HEK293 (cell line): ENCODE measurements around the gene CDKL5.

Experiments used
- CTCF ChIA-PET: fragments of 350-600 bp; formaldehyde crosslinking; extraction: SDS; loops from one replicate; lab custom pipeline; 2021; ENCODE audit warnings: antibody characterized with exemption; lab: Yijun Ruan, JAX
- POLR2A ChIA-PET: fragments of 300-600 bp; formaldehyde crosslinking; extraction: SDS; loops from one replicate; lab custom pipeline; 2020; ENCODE audit warnings: antibody characterized with exemption, inconsistent platforms; lab: Yijun Ruan, JAX
- H3K27ac ChIP-seq: fragments of 200-500 bp; sonication (Bioruptor generic); 2 replicates; pipeline ENCODE4 v1.5.1; 2014; ENCODE audit warnings: low read depth, low read length, control low read depth, inconsistent platforms; ENCODE audit errors: extremely low read depth
- H3K36me3 ChIP-seq, 2 experiments: fragments of 200-500 bp in 1 of 2; sonication (Bioruptor generic) in 1 of 2; 1 replicate in 1 of 2; 2 replicates in 1 of 2; pipeline ENCODE4 v1.5.1; 2014 to 2017; ENCODE audit warnings: inconsistent platforms in 2 of 2, low read length in 2 of 2; ENCODE audit not compliant: control insufficient read depth in 2 of 2, insufficient read depth in 1 of 2
- H3K4me1 ChIP-seq: fragments of 200-500 bp; sonication (Bioruptor generic); 2 replicates; pipeline ENCODE4 v1.5.1; 2014; ENCODE audit warnings: mild to moderate bottlenecking, low read length, inconsistent platforms; ENCODE audit not compliant: control insufficient read depth, insufficient read depth
- H3K4me3 ChIP-seq: 2 replicates; pipeline ENCODE4 v1.5.1; 2011; ENCODE audit warnings: low read depth, mild to moderate bottlenecking, control low read depth, low read length, moderate library complexity
- H3K9me3 ChIP-seq: fragments of 200-500 bp; sonication (Bioruptor generic); 2 replicates; pipeline ENCODE4 v1.5.1; 2014; ENCODE audit warnings: low read depth, low read length, inconsistent platforms; ENCODE audit not compliant: control insufficient read depth, insufficient read depth
- GLI2 ChIP-seq: fragments of 450-650 bp; formaldehyde crosslinking; IDR thresholded peaks from 2 replicates; pipeline ENCODE4; 2017; ENCODE audit warnings: missing biosample characterization, missing genetic modification characterization, low read depth, borderline replicate concordance
- HOXA7 ChIP-seq: sonication (generic); formaldehyde crosslinking; IDR thresholded peaks from 2 replicates; pipeline ENCODE4 v1.8.1; 2022; ENCODE audit warnings: missing genetic modification reagents, borderline replicate concordance
- RBAK ChIP-seq: fragments of 450-650 bp; formaldehyde crosslinking; IDR thresholded peaks from 2 replicates; pipeline ENCODE4 v1.5.1; 2016; ENCODE audit warnings: missing biosample characterization, missing genetic modification characterization
- SALL2 ChIP-seq: fragments of 450-650 bp; formaldehyde crosslinking; IDR thresholded peaks from 2 replicates; pipeline ENCODE4 v1.5.0; 2017; ENCODE audit warnings: missing biosample characterization, mild to moderate bottlenecking, missing genetic modification characterization, borderline replicate concordance
- TSHZ1 ChIP-seq: fragments of 450-650 bp; formaldehyde crosslinking; IDR thresholded peaks from 2 replicates; pipeline ENCODE4 v1.5.1; 2016; ENCODE audit warnings: missing biosample characterization, missing genetic modification characterization, borderline replicate concordance
- ZBTB21 ChIP-seq: fragments of 450-650 bp; formaldehyde crosslinking; IDR thresholded peaks from 2 replicates; pipeline ENCODE4 v1.5.1; 2017; ENCODE audit warnings: missing biosample characterization, missing genetic modification characterization
- ZBTB49 ChIP-seq: fragments of 450-650 bp; formaldehyde crosslinking; IDR thresholded peaks from 2 replicates; pipeline ENCODE4 v1.5.1; 2016; ENCODE audit warnings: missing biosample characterization, missing genetic modification characterization, low read depth
- ZNF112 ChIP-seq: fragments of 450-650 bp; formaldehyde crosslinking; IDR thresholded peaks from 2 replicates; pipeline ENCODE4 v1.5.0; 2017; ENCODE audit warnings: missing biosample characterization, missing genetic modification characterization
- ZNF132 ChIP-seq: fragments of 450-650 bp; formaldehyde crosslinking; IDR thresholded peaks from 2 replicates; pipeline ENCODE4 v1.5.1; 2017; ENCODE audit warnings: missing biosample characterization, missing genetic modification characterization, borderline replicate concordance
- ZNF138 ChIP-seq: fragments of 450-650 bp; formaldehyde crosslinking; IDR thresholded peaks from 2 replicates; pipeline ENCODE4 v1.5.1; 2016; ENCODE audit warnings: missing biosample characterization, missing genetic modification characterization, borderline replicate concordance
- ZNF155 ChIP-seq: fragments of 450-650 bp; formaldehyde crosslinking; IDR thresholded peaks from 2 replicates; pipeline ENCODE4 v1.5.1; 2016; ENCODE audit warnings: missing biosample characterization, missing genetic modification characterization
- ZNF221 ChIP-seq: fragments of 450-650 bp; formaldehyde crosslinking; IDR thresholded peaks from 2 replicates; pipeline ENCODE4 v1.5.1; 2017; ENCODE audit warnings: missing biosample characterization, missing genetic modification characterization, borderline replicate concordance
- ZNF391 ChIP-seq: fragments of 450-650 bp; formaldehyde crosslinking; IDR thresholded peaks from 2 replicates; pipeline ENCODE4 v1.5.1; 2016; ENCODE audit warnings: low read depth, missing biosample characterization, missing genetic modification characterization, borderline replicate concordance
- ZNF394 ChIP-seq: fragments of 450-650 bp; formaldehyde crosslinking; IDR thresholded peaks from 2 replicates; pipeline ENCODE4 v1.5.1; 2016; ENCODE audit warnings: missing biosample characterization, missing genetic modification characterization, mild to moderate bottlenecking, moderate library complexity, borderline replicate concordance
- ZNF544 ChIP-seq: fragments of 450-650 bp; formaldehyde crosslinking; IDR thresholded peaks from 2 replicates; pipeline ENCODE4 v1.5.0; 2017; ENCODE audit warnings: missing biosample characterization, missing genetic modification characterization
- ZNF645 ChIP-seq: fragments of 450-650 bp; formaldehyde crosslinking; IDR thresholded peaks from 2 replicates; pipeline ENCODE4; 2016; ENCODE audit warnings: missing biosample characterization, missing genetic modification characterization
- ZNF830 ChIP-seq: fragments of 450-650 bp; IDR thresholded peaks from 2 replicates; pipeline ENCODE4 v1.5.0; 2018; ENCODE audit warnings: missing biosample characterization, missing genetic modification characterization, low read depth, mild to moderate bottlenecking, moderate library complexity
- ZSCAN30 ChIP-seq: fragments of 450-650 bp; IDR thresholded peaks from 2 replicates; pipeline ENCODE4 v1.5.1; 2018; ENCODE audit warnings: missing biosample characterization, mild to moderate bottlenecking, missing genetic modification characterization, moderate library complexity
- ZSCAN5A ChIP-seq: fragments of 450-650 bp; formaldehyde crosslinking; IDR thresholded peaks from 2 replicates; pipeline ENCODE4 v1.5.1; 2016; ENCODE audit warnings: missing biosample characterization, missing genetic modification characterization
- ZXDB ChIP-seq: fragments of 450-650 bp; formaldehyde crosslinking; IDR thresholded peaks from 2 replicates; pipeline ENCODE4 v1.5.1; 2016; ENCODE audit warnings: missing biosample characterization, missing genetic modification characterization

Gene CDKL5

GRCh38 chrX:18661273-18661672 is 235.9 kb downstream of the CDKL5 start (continued):
- TF ChIP-seq TSHZ1 (no peak), HOXA7 (CRISPR knock-in tag) (no peak)

GRCh38 chrX:18664947-18665346 is 239.5 kb downstream of the CDKL5 start:
- POLR2A ChIA-PET = no interaction called here
- no peak overlapping the region for H3K27ac ChIP-seq
- no peak overlapping the region for H3K4me3 ChIP-seq
- CTCF ChIA-PET = no interaction called here
- H3K9me3 ChIP-seq = no peaks in the 10 kb centered on the region
- H3K36me3 ChIP-seq = no peaks in the 10 kb centered on the region
- H3K4me1 ChIP-seq = no peaks in the 10 kb centered on the region
- TF ChIP-seq ZNF544 (no peak), ZNF132 (tag by site-specific recombination) (no peak), ZXDB (tag by site-specific recombination) (no peak), RBAK (tag by site-specific recombination) (no peak), SALL2 (tag by site-specific recombination) (no peak), ZNF155 (tag by site-specific recombination) (no peak), ZBTB21 (tag by site-specific recombination) (no peak), ZNF112 (tag by site-specific recombination) (no peak), ZNF138 (tag by site-specific recombination) (no peak), ZNF221 (tag by site-specific recombination) (no peak), ZBTB49 (tag by site-specific recombination) (no peak), ZNF394 (tag by site-specific recombination) (no peak), ZSCAN5A (tag by site-specific recombination) (no peak), ZNF391 (no peak), ZSCAN30 (no peak), GLI2 (tag by site-specific recombination) (no peak), ZNF830 (tag by site-specific recombination) (no peak), ZNF645 (tag by site-specific recombination) (no peak)
